HG03571 (cell line): ENCODE measurements around the gene CASP10.

Experiments used
- ATAC-seq: cut with Tn5 transposase; IDR thresholded peaks from one replicate; pipeline ENCODE4 v1.9.1; 2021; ENCODE audit not compliant: unreplicated experiment

CASP10 gene

DNA sequence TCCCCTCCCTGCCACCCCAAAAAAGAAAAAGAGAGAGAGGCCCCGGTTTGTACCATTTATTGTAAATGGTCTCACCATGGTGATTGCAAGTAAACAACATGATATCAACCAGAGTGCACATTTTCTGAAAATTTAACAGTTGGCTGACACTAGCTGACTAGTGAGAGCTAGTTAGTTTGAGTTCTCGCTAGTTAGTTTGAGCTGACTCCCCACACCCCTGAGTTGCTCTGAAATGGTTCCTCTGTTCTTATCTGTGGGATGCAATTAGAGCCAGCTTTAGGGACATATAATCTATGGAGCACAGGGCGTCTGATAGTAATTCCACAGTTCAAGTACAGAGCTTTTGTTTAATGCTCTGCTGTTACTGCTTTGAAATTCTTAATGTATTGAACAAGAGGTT is 13.1 kb downstream of the CASP10 start:
- ATAC-seq, result no peak

DNA sequence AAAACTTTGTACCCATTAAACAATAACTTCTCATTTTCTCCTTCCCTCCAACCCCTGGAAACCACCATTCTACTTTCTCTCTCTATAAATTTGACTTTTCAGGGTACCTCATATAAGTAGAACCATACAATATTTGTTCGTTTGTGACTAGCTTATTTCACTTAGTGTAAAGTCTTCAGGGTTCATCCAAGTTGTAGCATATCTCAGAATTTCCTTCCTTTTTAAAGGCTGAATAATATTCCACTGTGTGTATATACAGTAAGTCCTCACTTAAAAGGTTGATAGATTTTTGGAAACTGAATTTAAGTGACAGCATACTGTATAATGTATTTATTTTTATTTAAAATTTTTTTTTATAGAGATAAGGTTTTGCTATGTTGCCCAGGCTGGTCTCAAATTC is 13.9 kb downstream of the CASP10 start:
- ATAC-seq, result no peak

DNA sequence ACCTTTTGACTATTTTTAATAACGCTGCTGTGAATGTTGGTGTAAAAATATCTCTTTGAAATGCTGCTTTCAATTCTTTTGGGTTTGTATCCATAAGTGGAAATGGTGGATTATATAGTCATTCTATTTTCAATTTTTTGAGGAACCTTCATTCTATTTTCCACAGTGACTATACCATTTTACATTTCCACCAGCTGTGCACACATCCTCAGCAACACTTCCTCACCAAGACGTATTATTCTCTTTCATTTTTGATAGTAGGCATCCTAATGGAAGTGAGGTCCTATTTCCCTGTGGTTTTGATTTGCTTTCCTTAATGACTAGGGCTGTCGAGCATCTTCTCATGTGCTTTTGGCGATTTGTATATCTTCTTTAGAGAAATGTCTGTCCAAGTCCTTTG is 14.8 kb downstream of the CASP10 start:
- no peak for ATAC-seq

DNA sequence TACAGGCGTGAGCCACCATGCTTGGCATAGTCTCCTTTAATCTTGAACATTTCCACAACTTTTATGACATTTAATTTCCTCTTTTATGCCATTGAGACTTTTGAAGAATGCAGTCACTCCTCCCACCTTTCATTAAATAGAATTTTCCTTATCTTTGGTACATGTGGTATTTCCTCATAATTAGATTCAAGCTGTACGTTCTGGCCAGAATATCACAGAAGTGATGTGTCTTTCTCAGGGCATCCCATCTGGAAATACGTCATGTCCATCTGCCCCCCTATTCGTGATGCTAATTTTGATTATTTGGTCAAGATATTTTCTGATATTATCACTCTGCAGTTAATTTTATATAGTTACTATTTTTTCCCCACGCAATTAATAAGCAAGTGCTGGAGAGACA is 16.9 kb downstream of the CASP10 start:
- ATAC-seq, result no peak

DNA sequence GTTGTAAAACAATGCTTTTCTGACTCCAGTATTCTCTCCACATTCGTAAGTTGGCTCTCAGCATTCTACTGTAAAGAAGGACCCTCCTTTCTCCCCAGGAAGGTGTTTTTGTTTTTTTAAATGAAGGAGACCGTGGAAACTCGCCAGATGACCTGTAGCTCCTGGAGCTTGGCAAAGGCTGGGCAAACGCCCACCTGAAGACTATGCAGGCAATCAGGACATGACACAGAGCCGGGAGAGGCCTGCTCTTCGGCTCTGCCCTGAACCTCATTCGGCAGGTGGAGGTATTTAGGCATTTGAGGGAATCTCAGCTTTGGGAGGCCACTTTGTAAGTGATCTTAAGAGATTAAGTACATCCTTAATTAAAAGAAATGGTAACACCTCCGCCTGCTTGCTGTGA is 17.4 kb downstream of the CASP10 start:
- ATAC-seq, result no peak

DNA sequence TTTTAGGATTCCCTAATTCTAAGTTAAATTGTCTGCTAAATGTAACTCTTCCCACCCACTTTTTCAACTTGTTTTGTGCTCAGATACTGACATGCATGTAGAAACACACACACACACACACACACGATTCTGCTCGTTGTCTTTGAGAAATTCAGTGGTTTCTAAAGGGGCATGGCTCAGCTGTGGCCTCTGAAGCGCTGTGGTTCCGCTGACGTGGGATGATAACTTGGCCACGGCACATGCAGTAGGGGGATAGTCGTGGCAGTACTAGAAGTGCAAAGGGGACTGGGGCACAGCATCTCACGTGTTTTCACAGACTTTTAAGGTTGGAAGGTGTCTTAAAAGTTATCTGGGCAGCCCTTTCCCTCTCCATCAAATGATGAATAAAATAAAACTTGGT is 18.4 kb downstream of the CASP10 start:
- no peak for ATAC-seq

DNA sequence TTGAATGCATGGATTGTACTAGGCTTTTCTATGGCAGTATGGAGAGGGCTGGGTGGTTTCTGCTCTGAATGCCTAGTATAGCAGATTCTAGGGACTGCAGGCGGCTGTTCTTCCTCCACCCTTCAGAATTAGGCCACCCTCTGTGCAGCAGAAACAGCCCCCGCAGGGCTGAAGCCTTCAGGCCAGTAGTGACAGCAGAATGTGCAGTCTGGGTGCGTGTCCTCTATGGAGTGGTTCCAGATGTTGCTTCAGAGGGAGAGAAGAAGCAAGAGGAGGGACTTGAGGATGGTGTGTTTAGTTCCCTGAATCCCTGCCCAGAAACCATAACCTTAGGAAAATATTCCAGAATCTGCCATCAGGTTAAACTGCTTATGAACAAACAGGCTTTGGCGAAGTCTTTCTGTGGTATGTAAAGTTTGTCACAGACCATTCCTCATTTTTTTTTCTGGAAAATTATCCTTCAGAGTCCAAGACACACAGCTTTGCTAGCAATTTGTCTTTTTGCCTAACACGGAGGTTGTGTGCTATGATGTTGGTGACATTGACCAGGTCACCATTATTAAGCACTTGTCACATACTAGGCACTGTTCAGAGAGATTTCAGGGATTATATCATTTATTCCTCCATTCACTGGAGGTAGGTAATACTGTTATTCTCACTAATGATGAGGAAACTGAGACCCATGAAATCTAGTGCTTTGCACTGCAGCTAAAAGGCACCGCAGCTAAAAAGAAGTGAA is 21.1 kb downstream of the CASP10 start:
- no peak for ATAC-seq

DNA sequence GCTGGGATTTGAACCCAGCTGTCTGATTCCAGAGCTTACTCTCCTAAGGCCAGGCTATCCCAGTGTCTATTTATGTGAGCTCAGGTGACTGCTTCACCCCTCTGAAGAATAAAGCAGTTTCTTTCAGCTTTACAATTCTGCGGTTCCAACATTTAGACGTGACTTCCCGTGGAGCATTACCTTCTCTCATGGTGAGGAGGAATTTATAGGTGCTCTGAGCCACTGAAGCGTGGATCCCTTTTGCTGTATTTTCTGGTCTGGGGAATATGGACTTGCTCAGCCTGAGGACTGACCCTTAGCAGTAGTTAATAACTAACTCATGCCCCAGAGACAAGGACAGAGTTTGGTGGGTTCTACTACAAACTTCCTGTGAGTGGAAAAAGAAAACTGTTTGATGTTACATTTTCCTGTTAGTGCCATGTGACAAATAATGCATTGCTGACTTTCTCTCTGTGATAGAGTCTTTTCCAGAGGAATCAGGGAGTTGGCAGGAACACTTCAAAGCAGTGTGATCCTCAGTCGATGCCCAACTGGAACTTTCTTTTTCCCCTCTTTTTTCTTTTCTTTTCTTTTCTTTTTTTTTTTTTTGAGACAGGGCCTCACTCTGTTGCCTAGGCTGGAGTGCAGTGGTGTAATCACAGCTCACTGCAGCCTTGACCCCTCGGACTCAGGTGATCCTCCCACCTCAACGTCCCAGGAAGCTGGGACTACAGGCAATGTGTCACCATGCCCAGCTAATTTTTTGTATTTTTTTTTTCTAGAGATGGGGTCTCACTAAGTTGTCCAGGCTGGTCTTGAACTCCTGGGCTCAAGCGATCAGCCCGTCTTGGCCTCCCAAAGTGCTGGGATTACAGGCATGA is 21.9 kb downstream of the CASP10 start:
- peak; percentile 67 for ATAC-seq

DNA sequence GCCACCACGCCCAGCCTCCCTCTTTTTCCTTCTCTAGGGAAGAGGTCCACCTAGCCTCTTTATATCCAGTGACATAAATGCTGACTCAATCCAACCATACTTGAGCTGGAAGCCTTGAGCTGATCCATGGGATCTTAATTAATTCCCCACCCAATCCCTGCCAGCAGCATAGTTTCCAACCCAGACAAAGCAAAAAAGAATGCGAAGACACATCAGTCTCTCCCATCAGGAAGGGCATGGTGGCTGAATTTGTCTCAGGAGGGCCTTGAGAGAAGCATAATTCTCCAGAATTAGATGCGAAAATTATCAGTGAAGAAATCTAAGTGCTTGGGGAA is 22.5 kb downstream of the CASP10 start:
- ATAC-seq, result no peak

DNA sequence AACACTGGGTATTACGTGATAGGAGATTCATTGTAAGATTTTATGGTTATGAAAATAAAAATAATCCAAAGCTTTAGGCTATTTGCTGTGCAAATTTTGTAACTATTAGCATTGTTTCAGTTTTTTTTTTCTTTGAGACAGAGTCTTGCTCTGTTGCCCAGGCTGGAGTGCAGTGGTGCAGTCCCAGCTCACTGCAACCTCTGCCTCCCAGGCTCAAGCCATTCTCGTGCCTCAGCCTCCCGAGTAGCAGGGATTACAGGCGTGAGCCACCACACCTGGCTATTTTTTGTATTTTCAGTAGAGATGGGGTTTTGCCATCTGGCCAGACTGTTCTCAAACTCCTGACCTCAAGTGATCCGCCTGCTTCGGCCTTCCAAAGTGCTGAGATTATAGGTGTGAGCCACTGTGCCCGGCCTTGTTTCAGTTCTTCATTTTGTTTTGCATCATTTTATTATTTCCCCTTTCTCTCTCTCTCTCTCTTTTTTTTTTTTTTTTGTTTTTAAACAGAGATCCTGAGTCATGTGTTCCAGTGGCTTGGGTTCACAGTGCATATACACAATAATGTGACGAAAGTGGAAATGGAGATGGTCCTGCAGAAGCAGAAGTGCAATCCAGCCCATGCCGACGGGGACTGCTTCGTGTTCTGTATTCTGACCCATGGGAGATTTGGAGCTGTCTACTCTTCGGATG is 25.8 kb downstream of the CASP10 start:
- ATAC-seq, result peak; percentile 56

DNA sequence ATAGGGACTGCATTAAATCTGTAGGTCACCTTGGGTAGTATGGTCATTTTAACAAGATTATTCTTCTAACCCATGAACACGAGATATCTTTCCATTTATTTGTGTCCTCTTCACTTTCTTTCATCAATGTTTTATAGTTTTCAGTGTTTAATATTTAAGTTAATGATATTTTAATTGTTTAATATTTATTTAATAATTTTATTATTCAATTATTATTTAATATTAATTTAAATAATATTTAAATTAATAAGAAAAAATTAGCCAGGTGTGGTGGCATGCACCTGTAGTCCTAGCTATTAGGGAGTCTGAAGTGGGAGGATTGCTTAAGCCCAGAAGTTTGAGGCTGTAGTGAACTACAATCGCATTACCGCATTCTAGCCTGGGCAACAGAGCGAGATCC is 33.0 kb downstream of the CASP10 start:
- ATAC-seq, result no peak

DNA sequence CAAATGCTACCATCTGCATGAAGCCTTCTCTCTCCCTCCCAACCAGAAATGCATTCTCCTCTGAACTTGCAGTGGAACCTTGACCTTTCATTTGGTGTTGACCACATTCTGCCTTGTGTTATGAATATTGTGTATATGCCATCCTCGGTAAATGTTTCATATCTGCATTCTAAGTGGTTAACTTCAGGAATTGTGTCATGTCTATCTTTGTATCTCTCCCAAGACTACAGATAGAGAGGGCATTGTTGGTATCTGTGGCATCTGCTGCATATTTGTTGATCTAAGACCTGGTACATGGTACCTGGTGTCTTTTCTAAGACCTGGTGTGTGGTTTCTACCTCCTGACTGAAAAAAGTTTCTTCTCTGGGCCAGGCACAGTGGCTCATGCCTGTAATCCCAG is 34.0 kb downstream of the CASP10 start:
- ATAC-seq, result no peak

DNA sequence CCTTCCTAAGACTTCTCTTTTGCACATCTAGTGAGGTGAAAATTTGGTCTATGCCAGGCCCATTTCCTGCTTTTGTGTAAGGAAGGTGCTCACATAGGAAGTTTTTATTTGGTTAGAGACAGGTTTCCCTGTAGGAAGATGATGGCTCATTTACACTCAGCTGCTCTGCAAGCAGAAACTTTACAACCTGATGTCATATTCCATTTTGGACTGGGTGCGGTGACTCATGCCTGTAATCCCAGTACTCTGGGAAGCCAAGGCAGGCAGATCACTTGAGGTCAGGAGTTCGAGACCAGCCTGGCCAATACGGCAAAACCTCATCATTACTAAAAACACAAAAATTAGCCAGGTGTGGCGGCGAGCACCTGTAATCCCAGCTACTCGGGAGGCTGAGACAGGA is 35.8 kb downstream of the CASP10 start:
- no peak for ATAC-seq

DNA sequence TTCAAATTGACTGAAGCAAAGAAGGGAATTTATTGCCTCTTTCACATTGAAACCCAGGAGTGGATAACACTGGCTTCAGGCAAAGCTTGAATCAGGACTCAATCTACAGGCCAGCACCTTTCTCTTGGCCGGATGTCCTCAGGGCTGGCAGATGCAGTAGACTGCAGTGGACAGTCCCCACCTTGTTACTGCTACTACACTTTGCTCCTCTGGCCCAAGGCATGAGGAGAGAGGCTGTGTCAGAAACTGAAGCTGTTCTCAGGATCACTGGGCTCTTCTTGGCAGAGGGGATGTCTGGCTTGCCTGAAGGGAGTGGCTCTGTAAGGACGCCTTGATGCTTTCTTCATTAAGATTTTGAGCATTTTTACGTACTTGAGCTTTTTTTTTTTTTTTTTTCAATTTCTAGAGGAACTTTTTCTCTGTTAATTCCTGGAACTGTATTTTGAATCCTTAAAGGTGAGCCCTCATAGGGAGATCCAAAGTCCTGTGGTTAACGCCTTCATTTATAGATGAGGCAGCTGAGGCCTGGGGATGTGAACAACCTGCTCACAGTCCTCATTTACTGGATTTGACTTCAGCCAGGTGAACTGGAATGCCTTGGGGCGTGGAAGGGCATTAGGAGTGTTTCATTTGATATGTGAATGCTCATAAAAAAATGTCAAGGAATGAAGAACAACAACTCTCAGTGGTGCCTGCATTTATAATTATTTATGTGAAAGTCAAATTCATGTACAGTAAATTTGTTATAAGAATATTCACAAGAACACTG is 36.6 kb downstream of the CASP10 start:
- ATAC-seq, result no peak

DNA sequence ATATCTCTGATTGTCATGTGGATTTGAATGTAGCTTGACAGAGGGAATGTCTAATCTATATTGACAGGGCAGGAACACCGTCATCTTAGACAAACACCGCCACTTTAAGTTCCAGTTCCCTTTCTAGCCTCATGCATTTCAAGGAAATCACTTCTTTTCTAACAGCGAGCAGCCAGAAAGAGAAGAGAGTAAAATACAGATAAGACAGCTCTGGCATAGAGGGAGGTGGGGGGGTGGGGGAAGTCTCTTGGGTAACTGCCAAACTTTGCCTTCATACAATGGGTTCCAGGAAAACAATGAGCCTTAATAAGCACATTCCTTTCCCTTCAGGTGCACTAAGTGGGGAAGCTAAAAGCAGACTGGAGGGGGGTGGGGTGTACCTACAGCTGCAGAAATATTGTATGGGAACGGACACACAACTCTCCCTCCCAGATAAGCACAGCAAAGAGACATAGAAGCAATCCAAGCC is 37.2 kb downstream of the CASP10 start:
- ATAC-seq, result no peak

DNA sequence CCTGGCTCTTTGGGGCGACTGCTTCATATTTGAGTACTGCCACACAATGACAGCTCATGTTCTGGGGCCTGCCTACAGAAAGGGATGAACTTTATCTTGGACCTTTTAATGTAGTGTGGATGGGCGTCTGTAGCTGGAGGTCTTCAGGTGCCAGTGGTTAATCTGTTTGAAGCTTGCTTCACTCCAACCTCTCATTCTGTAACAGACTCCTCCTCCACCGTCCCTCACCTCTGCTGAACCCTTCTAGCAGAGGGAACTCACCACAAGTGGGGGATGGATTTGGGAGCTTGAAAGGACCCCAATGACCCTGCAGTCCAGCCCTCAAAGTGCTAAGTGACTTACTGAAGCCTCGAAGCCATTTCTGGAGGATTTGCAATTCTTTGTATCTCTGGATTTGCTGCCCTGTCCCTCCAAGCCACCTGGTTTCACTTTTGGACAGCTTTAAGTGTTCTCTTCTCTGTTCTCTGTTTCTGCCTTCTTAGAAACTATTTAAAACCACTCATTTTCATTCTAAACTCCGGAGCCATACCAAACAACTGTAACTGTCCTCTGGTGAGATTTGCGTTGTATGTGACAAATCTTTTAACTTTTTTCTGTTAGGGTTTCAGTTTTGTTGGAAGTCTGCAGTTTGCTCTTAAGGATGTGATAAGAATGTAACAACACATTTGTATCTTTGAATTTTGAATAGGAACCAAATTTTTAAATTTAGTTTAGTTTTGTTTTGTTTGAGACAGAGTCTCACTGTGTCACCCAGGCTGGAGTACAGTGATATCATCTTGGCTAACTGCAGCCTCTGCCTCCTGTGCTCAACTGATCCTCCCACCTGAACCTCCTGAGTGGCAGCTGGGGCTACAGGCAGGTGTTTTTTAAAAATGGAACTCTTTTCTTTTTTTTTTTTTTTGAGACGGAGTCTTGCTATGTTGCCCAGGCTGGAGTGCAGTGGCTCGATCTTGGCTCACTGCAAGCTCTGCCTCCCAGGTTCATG is 40.4 kb downstream of the CASP10 start:
- ATAC-seq, result peak; percentile 87

DNA sequence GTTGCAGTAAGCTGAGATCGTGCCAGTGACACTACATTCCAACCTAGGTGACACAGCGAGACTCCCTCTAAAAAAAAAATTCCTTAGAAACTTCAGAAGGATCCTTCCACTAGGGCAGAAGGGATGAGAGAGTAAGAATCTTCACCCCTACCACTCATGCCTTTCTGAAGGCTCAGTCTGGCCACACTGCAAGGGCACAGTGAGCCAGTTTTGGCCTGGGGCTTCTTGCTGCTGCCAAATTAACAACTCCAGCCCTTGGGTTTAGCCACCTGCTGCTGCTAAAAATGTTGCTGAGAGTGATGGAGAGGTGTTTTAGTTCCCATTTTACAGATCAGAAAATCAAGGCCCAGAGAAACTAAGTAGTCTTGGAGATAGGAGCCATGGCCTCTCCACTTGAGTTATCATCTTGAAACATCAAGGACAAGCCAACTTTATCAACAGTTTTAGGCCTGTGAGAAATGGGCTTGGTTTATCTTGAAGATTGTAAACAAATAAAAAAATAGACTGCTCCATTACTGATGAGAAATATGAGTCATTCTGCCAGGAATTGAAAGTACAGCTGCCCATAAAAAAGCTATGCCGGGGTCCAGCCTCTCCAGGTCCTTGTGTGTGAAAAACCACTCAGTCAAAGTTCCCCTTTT is 45.5 kb downstream of the CASP10 start:
- ATAC-seq, result no peak

DNA sequence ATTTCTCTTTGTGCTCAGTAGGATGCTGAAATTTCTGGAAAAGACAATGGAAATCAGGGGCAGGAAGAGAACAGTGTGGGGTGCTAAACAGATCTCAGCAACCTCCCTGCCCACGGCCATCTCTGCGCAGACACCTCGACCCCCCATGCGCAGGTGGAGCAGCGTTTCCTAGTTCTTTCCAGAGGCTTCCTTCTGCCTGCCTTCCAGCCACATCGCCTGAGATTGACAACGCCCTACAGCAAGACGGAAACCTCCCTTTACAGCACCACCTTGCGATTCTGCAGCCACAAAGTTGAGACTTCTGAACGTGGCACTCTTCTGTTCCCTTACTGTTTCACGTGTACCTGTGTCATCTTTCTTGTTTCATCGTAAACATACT is 46.0 kb downstream of the CASP10 start:
- no peak for ATAC-seq

DNA sequence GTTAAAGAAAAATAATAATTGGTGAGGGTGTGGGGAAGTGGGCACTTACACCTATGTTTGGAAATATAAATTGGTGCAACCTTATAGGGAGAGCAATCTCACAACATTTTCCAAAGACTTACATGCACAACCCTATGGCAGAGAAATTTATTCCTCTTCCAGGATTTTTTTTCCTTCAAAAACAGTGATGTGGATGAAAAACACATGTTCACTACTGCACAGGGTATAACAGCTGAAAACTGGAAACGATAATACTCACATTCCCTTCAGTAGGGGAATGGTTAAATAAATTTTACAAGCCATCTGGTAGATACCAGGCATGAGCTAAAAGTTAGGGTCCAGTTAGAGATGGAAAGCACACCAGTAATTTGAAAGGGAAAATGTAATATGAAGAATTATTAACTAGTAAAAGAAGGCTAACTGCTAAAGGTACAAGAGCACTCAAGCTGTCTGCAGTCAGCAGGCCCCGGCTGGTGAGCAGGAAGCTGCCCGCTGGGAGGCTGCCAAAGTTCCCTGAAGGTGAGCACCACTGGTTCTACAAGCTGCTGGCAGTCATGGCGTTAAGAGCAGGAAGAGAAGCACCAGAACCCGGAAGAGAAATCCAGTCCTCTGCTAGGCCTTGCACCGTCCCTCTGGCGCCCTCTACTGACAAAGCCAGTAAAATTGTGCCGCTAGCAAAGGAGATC is 49.0 kb downstream of the CASP10 start:
- peak; percentile 35 for ATAC-seq
